Activated T-helper 1 cell treated with anti-CD3 and anti-CD28 coated beads, Interleukin-2, amount 50 U/mL, for 16 hours (primary cell): ENCODE measurements around the gene CLDN9.
"Not testable (repeated sequence)": the region's sequence is repeated elsewhere in the genome, so short reads cannot be mapped to it uniquely, and the experiment has no call there.

Experiments used
- DNase-seq, 2 donors: peaks; one replicate each; pipeline ENCODE4 v3.0.0-alpha.2; 2020; ENCODE audit warnings: low read depth in 1 of 2, low spot score in 1 of 2

Gene CLDN9

GRCh38 chr16:3029491-3030221, 16.9 kb downstream of the CLDN9 start:
- DNase-seq: no peak

DNA sequence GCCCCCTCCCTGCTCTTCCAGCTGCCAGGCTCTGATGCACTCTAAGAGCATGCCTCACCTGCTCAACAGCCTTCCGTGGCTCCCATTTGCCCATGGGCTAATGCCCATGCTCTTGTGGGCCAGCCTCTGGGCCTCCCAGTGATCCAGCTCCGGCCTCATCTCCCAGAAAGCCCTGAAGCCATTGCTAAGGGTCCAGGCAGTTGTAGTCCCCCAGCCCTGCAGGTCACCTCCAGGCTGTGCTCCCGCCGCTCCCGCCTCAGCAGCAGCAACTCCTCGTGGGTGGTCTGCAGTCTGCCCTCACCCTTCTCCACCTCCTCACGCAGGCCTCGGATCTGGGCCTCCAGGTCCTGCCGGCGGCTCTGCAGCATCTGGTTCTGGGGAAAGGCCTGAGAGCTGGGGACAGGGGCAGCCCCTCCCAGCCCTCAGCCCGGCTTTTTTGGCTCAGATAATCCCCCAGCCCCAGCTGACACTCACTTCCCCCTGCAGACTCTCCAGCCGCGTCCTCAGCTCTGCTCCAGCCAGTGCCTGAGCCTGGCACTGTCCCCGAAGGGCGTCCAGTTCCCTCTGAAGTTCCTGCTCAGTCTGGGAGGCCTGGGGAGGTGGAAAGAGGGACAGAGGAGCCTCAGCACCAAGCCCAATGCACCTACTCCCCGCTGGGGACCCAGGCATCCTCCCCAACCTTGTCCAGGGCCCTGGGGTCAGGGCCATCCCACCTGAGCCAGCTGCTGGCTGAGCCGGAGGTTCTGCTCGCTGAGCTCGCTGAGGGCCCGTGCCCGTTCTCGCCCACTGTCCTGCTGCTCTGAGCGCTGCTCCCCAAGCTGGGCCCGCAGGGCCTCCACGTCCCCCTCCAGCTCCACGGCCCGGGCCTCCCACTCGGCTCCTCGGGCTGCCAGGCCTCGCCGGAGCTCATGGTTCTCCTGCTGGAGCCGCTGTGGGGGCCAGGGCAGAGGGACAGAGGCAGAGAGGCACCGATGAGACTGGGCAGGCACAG, 17.8 kb downstream of the CLDN9 start:
- DNase-seq: no peak

DNA sequence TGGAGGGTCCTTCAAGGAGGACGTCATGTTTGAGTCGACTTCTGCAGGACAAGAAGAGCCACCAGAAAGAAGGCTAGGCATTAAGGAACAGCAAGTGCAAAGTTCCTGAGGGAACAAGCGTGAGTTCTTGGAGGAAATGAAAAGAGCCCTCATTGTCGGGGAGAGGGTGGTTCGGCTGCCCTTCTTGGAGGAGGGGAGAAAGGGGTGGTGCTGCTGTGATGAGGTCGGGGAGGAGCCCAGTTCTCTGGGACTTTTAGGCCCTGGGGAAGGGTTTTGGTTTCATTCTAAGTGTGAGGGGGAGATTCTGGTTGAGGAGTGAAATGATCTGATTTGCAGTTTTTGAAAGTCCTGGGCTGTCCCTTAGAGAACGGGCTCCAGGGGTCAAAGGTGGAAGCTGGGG, 19.9 kb downstream of the CLDN9 start:
- DNase-seq: no peak

DNA sequence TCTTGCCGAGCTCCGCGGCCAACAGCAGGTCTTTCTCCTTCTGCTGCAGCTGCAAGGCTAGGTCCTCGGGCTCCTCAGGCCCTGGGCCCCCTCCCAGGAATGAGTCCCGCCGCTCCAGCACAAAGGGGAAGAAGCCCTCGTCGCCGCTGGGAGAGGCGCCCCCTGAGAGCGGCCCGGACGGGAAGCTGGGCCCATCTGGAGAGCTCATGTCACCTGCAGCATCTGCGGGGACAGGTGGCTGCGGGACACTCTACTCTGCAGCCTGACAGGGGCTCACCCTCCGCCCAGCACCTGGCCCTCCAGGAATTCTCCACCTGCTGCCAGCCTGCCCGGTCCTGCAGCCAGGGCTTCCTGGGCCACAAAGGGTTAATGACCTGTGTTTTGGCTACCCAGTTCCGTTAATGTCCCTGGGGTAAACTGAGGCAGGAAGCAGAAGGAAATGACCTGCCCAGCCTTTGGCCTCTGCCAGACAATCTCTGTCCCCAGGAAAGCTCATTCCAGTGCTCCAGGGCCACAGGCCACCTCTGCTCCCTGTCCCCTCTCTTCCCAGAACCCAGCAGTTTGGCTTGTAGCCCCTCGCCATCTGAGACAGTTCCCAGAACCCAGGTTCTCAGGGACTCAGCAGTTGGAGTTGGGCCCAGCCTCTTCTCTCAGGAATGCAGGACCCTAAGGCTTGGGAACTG, 22.7 kb downstream of the CLDN9 start:
- DNase-seq: no peak

- DNase-seq: no peak
Measured at GRCh38 chr16:3035972-3036725, 23.4 kb downstream of the CLDN9 start.

DNA sequence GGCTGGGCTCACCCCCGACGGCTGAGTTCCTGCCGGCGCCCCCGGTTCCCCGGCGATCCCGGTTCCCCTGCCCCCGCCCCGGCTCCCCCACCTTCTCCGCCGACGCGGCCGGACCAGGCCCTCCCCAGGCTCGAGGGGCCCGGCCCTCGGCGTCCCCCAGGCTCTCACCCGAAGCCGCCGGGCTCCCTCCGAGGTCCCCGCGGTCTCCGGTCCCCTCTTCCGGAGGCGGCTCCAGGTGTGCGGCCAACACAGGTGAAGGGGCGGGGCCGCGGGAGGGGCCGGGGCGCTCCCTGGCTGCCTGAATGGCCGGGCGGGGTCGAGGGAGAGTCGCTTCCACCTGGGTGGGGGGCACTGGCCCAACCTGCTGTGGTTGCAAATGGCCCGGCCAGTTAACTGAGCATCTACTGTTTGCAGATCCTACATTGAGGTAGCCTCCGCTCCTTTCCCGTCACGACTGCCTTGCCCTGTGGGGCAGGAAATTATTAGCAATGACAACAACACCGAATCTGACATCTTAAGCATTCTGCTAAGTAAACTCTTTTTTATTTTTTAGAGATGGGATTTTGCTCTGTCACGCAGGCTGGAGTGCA, 24.1 kb downstream of the CLDN9 start, which contains the start of gene BICDL2:
Gene BICDL2, minus strand, starts transcription at position 219 of the 590 bp plus-strand sequence. CDS start 1,448 bp downstream, outside the sequence.
- DNase-seq: no peak

DNA sequence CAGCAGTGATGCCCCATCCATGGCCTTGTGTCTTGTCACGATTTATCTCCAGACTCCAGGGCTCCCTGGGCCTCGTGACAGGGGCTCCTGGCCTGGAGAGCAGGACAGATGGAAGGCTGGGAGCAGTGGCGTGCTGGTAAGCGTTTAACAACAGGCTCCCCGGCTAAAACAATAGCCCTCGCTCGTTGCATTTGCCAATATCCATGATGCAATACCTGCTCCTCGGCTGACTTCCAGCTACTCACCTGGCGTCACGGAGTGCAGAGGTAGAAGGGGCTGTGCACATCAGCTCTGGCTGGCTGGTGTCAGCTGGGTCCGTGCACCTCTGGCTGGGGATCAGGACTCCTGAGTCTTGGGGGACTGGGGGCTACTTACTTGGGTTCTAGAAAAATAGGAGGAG, 25.5 kb downstream of the CLDN9 start:
- no peak for DNase-seq

DNA sequence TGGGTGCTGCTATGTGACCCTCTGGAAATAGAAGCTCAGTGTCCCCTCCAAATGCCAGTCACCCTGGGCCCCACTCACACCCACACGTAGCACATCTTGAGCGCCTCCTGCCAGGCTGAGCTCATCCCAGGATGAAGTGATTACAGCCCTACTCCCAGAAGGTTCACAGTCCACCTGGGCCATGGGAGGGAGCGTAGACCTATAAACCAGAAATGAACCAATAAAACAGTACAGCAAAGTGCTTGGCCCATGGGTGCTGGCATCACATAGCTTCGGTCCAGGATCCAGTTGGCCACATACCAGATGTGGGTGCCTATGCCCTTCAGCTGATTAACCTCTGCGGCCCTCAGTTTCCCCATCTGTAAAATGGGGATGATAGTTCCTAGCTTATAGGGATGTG, 26.2 kb downstream of the CLDN9 start:
- DNase-seq: no peak

- DNase-seq: no peak
Measured at GRCh38 chr16:3042376-3042775, 29.7 kb downstream of the CLDN9 start.

GRCh38 chr16:3044708-3045107, 32.0 kb downstream of the CLDN9 start:
- DNase-seq: no peak

GRCh38 chr16:3045758-3046640, 33.3 kb downstream of the CLDN9 start, which contains the start of gene MMP25:
MMP25 (plus strand) TSS chr16:3046561; CDS start chr16:3046918, 357 bp downstream.
- DNase-seq: no peak

- DNase-seq: no peak
Measured at GRCh38 chr16:3046641-3047386, 34.1 kb downstream of the CLDN9 start.

DNA sequence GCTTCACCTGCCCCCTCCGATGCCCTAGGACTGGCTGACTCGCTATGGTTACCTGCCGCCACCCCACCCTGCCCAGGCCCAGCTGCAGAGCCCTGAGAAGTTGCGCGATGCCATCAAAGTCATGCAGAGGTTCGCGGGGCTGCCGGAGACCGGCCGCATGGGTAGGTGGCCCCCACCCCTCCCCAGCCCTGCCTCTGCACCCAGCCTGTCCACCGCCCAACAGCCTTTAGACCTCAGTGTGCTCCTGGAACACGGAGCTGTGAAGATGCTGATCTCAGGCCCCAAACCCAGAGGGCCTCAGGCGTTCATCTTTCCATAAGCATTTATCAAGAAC, 34.6 kb downstream of the CLDN9 start:
- DNase-seq: no peak

GRCh38 chr16:3049921-3050481, 37.3 kb downstream of the CLDN9 start:
- no peak for DNase-seq

GRCh38 chr16:3050487-3050886, 37.8 kb downstream of the CLDN9 start:
- DNase-seq: no peak

DNA sequence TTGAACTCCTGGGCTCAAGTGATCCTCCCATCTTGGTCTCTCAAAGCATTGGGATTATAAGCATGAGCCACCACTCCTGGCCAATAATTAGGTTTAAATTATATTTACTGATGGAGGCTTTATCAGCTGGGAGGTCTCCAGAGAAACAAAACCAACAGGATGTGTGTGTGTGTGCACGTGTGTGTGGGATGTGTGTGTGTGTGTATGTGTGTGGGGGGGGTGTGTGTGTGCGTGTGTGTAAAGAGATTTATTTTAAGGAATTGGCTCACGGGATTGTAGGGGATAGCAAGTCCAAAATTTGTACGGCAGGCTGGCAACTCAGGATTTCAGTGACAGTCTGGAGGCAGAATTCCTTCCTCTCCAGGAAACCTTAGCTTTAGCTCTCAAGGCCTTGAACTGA, 38.3 kb downstream of the CLDN9 start:
- no peak for DNase-seq

DNA sequence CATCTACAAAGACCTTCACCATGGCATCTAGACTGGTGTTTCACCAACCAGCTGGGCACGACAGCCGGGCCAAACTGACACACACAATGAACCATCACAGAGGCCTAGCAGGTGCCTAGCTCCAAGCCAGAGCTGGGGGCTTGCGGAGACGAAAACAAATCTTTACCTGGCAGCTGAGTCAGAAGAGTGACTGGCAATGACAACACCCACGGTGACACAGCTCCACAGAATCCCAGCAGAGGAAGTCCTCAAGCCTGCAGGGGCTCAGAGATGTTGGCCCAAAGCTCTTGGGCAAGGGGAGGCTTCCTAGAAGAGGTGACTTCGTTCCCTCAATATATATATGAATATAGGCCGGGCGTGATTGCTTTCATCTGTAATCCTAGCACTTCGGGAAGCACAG, 38.8 kb downstream of the CLDN9 start:
- no peak for DNase-seq

DNA sequence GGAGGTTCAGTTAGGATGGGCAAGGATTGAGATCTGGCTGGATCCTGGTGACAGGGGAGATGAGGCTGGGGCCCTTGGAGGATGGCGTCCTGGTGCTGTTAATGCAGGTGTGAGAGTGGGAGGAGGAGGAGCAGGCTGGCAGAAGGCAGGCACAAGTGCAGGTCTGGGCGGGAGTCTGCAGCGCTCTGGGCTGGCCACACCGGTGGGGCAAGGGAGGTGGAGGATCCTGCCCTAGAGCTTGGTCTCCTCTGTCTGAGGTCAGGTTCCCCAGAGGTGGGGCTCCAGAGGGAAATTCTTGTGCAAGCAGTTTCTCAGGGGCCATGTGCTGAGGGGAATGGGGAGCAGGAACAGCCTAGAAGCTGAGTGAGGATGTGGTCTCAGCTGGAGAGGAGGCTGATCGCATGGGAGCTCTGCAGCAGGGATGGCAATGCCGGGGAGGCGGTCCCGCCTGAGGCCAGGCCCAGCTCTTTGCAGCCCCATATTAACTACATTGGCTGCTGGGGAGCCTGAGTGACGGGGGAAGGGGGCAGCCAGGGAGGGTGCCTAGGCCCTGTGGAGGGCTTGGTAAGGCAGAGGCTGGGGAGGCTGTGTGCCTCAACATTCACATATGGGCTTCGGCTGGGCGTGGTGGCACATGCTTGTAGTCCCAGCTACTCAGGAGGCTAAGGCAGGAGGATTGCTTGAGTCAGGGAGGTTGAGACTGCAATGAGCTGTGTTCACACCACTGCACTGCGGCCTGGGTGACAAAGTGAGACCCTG, 40.0 kb downstream of the CLDN9 start:
- not testable (repeated sequence) for DNase-seq
